ENCODE measurements around the gene DUS3L. TPM values are rescaled to one million over a fixed set of nuclear protein-coding genes. Genes with fewer than 3 reads are reported as not detected.

Gene DUS3L
- total RNA-seq, 1 donor from 2014 or later, result 65.1 TPM

- Mint-ChIP-seq H3K4me1 (peaks cover 13% of the 10 kb centered on the region), H3K4me3 (no peak overlapping the region), H3K27ac (ENCODE audit: unreplicated experiment) (no peak overlapping the region), H3K9me3 (no peaks in the 10 kb centered on the region), H3K36me3 (ENCODE audit: low read depth) (no peaks in the 10 kb centered on the region), H3K27me3 (ENCODE audit: low read depth) (peaks cover 9% of the 10 kb centered on the region)
- DNase-seq (ENCODE audit: low read depth, low spot score), result peak; percentile 36
- peak; percentile 20 for TF ChIP-seq CTCF (conservative IDR thresholded peaks at IDR 0.05)
Observed at GRCh38 chr19:5823579-5824281, 32.8 kb upstream of the DUS3L start.

GRCh38 chr19:5822181-5822844, 31.4 kb upstream of the DUS3L start:
- Mint-ChIP-seq H3K27ac (ENCODE audit: unreplicated experiment) (no peak overlapping the region), H3K27me3 (ENCODE audit: low read depth) (peaks cover 12% of the 10 kb centered on the region), H3K4me3 (no peak overlapping the region), H3K4me1 (peaks cover 6% of the 10 kb centered on the region), H3K36me3 (ENCODE audit: low read depth) (no peaks in the 10 kb centered on the region), H3K9me3 (no peaks in the 10 kb centered on the region)
- no peak for DNase-seq (ENCODE audit: low read depth, low spot score)
- TF ChIP-seq CTCF (conservative IDR thresholded peaks at IDR 0.05), result no peak

- Mint-ChIP-seq H3K36me3 (ENCODE audit: low read depth) (no peaks in the 10 kb centered on the region), H3K4me3 (no peak overlapping the region), H3K4me1 (no peaks in the 10 kb centered on the region), H3K27ac (ENCODE audit: unreplicated experiment) (no peak overlapping the region), H3K27me3 (ENCODE audit: low read depth) (peaks cover 15% of the 10 kb centered on the region), H3K9me3 (no peaks in the 10 kb centered on the region)
- no peak for DNase-seq (ENCODE audit: low read depth, low spot score)
- no peak for TF ChIP-seq CTCF (conservative IDR thresholded peaks at IDR 0.05)
Observed at GRCh38 chr19:5821521-5822180, 30.7 kb upstream of the DUS3L start.

GRCh38 chr19:5820785-5821184, 29.8 kb upstream of the DUS3L start:
- Mint-ChIP-seq H3K4me3 (no peak overlapping the region), H3K4me1 (no peaks in the 10 kb centered on the region), H3K27me3 (ENCODE audit: low read depth) (peaks cover 17% of the 10 kb centered on the region), H3K9me3 (no peaks in the 10 kb centered on the region), H3K36me3 (ENCODE audit: low read depth) (no peaks in the 10 kb centered on the region), H3K27ac (ENCODE audit: unreplicated experiment) (no peak overlapping the region)
- DNase-seq (ENCODE audit: low read depth, low spot score), result no peak
- no peak for TF ChIP-seq CTCF (conservative IDR thresholded peaks at IDR 0.05)

GRCh38 chr19:5818594-5818993, 27.6 kb upstream of the DUS3L start:
- Mint-ChIP-seq H3K27ac (ENCODE audit: unreplicated experiment) (peak overlapping the region; percentile 12), H3K4me3 (no peak overlapping the region), H3K36me3 (ENCODE audit: low read depth) (no peaks in the 10 kb centered on the region), H3K27me3 (ENCODE audit: low read depth) (peaks cover 17% of the 10 kb centered on the region), H3K9me3 (no peaks in the 10 kb centered on the region), H3K4me1 (no peaks in the 10 kb centered on the region)
- DNase-seq (ENCODE audit: low read depth, low spot score), result no peak
- TF ChIP-seq CTCF (conservative IDR thresholded peaks at IDR 0.05), result no peak

All from neural crest cell (in vitro differentiated cells).